HCT116 (cell line): ENCODE data around the gene CDH10.

ENCODE experiments used
- EZH2 ChIP-seq: fragments of 200-600 bp; sonication (generic); IDR thresholded peaks from 2 replicates; pipeline ENCODE4 v1.6.1; 2017; ENCODE audit warnings: antibody characterized with exemption, mixed run types
- POLR2A ChIP-seq: IDR thresholded peaks from 2 replicates; pipeline ENCODE4 v1.7.0; 2011; ENCODE audit warnings: borderline replicate concordance; ENCODE audit not compliant: insufficient read depth, insufficient read length; ENCODE audit errors: extremely low read depth
- SIN3A ChIP-seq: IDR thresholded peaks from 2 replicates; pipeline ENCODE4 v1.6.1; 2012; ENCODE audit warnings: low read depth
- ZNF274 ChIP-seq: fragments of 200-500 bp; sonication (Bioruptor generic); IDR thresholded peaks from 2 replicates; pipeline ENCODE4 v1.6.1; 2014; ENCODE audit warnings: mild to moderate bottlenecking, low read depth, low read length, inconsistent platforms
- TF ChIP-seq, protein P1 (sequence below), 3 experiments: fragments of 200-600 bp in 1 of 3; sonication (generic) in 1 of 3; IDR thresholded peaks in 2 of 3; conservative IDR thresholded peaks in 1 of 3; 2 replicates each; pipeline ENCODE4 v1.5.1; 2012 to 2017; ENCODE audit warnings: low read depth in 2 of 3, low read length in 2 of 3, antibody characterized with exemption in 1 of 3, borderline replicate concordance in 1 of 3, control low read depth in 1 of 3, mild to moderate bottlenecking in 1 of 3, mixed read lengths in 1 of 3, mixed run types in 1 of 3, moderate library complexity in 1 of 3; ENCODE audit not compliant: insufficient read depth in 1 of 3
- TF ChIP-seq, protein P2 (sequence below): IDR thresholded peaks from 2 replicates; pipeline ENCODE4 v1.6.1; 2012; ENCODE audit warnings: low read depth

DNA sequence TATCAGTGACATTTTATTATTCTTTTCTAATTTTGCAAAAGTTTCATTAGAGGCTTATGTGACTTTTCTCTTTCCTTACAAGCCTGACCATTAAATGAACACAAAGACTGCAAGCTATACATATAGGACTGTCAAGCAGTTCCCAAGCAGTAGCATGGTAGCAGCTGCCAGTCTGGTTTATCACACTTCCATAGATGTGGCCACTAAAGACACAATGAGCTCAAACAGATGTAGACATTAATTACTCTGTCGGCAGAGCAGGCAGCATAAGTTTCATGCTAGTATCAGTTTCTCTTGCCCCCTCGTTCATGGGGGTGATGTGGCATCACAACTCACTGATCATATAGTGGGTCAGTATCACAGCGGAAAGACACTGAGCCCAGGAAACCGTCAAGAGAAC, 89.5 kb downstream of the CDH10 start:
- TF ChIP-seq, protein P1, sequence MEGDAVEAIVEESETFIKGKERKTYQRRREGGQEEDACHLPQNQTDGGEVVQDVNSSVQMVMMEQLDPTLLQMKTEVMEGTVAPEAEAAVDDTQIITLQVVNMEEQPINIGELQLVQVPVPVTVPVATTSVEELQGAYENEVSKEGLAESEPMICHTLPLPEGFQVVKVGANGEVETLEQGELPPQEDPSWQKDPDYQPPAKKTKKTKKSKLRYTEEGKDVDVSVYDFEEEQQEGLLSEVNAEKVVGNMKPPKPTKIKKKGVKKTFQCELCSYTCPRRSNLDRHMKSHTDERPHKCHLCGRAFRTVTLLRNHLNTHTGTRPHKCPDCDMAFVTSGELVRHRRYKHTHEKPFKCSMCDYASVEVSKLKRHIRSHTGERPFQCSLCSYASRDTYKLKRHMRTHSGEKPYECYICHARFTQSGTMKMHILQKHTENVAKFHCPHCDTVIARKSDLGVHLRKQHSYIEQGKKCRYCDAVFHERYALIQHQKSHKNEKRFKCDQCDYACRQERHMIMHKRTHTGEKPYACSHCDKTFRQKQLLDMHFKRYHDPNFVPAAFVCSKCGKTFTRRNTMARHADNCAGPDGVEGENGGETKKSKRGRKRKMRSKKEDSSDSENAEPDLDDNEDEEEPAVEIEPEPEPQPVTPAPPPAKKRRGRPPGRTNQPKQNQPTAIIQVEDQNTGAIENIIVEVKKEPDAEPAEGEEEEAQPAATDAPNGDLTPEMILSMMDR (IDR thresholded peaks at IDR 0.05 in 2 of 3, conservative IDR thresholded peaks at IDR 0.05 in 1 of 3; ENCODE audit: borderline replicate concordance in 1 of 3, insufficient read depth in 1 of 3, low read depth in 2 of 3, low read length in 2 of 3), result no peak
- TF ChIP-seq EZH2 (no peak), POLR2A (no peak), ZNF274 (no peak), SIN3A (no peak)
- TF ChIP-seq, protein P2, sequence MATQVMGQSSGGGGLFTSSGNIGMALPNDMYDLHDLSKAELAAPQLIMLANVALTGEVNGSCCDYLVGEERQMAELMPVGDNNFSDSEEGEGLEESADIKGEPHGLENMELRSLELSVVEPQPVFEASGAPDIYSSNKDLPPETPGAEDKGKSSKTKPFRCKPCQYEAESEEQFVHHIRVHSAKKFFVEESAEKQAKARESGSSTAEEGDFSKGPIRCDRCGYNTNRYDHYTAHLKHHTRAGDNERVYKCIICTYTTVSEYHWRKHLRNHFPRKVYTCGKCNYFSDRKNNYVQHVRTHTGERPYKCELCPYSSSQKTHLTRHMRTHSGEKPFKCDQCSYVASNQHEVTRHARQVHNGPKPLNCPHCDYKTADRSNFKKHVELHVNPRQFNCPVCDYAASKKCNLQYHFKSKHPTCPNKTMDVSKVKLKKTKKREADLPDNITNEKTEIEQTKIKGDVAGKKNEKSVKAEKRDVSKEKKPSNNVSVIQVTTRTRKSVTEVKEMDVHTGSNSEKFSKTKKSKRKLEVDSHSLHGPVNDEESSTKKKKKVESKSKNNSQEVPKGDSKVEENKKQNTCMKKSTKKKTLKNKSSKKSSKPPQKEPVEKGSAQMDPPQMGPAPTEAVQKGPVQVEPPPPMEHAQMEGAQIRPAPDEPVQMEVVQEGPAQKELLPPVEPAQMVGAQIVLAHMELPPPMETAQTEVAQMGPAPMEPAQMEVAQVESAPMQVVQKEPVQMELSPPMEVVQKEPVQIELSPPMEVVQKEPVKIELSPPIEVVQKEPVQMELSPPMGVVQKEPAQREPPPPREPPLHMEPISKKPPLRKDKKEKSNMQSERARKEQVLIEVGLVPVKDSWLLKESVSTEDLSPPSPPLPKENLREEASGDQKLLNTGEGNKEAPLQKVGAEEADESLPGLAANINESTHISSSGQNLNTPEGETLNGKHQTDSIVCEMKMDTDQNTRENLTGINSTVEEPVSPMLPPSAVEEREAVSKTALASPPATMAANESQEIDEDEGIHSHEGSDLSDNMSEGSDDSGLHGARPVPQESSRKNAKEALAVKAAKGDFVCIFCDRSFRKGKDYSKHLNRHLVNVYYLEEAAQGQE, result no peak
